Measurements from ENCODE around the gene HOXC10. TPM values are rescaled to one million over a fixed set of nuclear protein-coding genes. Genes with fewer than 3 reads are reported as not detected.

Gene HOXC10
- total RNA-seq, 1 experiment from 2014 or later, result not detected

DNA sequence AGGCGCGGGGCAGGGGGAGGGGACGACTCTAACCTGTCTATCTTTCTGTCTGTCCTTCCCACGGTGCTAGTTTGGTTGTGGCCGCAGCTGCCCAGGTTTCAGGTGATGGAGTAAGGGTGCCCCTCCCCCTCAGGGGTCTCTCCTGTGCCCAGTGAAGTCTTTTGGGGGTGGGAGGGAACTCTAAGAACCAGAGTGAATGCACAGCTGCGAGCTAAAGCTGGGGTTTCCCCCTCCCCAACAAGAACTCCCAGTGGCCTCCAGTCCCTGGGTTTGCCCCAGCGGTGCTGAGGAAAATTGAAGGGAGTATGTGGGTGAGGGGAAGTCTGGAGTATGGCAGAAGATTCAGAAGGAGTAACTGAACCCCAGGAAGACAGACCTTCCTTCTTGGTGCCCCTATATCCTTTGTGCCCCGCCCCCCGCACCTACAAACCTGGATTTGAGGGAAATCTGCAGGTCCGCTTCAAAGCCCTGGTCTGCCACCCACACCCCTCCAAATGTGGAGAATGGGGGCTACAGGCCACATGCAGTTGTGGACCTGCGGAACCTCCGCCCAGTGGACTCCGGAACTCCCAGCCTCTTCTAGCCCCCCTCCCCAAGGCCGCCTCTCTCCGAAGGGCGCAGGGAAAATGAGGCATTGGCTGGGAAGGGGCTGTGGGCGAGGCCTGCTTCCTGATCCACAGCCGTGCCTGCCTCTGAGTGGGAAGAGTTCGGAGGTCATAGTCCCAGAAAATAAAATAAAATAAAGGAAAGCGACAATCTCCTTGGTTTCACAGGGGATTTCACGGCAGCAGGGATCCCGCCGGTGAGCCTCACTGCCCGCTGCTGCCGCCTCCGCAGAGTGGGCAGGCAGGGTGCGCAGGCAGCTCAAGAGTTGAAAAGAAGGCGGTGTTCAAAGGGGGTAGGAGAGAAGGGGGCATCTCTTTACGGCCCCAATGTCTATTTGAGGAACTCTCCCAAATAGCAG, 11.6 kb downstream of the HOXC10 start:
- DNase-seq (ENCODE audit: low spot score), result no peak
- no peak overlapping the region for H3K27ac Mint-ChIP-seq
- TF ChIP-seq NR3C1 (CRISPR knock-in tag; conservative IDR thresholded peaks at IDR 0.05; ENCODE audit: low read depth) (no peak), ESRRA (CRISPR knock-in tag; IDR thresholded peaks at IDR 0.05; ENCODE audit: borderline replicate concordance) (no peak), NFATC4 (CRISPR knock-in tag; IDR thresholded peaks at IDR 0.05) (no peak), GABPB1 (CRISPR knock-in tag; IDR thresholded peaks at IDR 0.05) (no peak), ZNF423 (CRISPR knock-in tag; IDR thresholded peaks at IDR 0.05) (no peak)
- H3K4me3 Mint-ChIP-seq, result peak overlapping the region; percentile 56
- no peak; the same call in 1 of the 2 replicates for ATAC-seq
- CTCF ChIA-PET, result interaction anchor here (0.9 to 2.5 kb wide), 12 partner anchors 9 to 294 kb away, joined by 3 to 14 read pairs (median 5); partner anchors contain the start of genes HOXC10 and HOXC8
- H3K4me1 Mint-ChIP-seq, result peaks cover 33% of the 10 kb centered on the region
- H3K27me3 Mint-ChIP-seq (ENCODE audit: low read depth), result peaks cover 100% of the 10 kb centered on the region
- no peaks in the 10 kb centered on the region for H3K9me3 Mint-ChIP-seq
- no peaks in the 10 kb centered on the region for H3K36me3 Mint-ChIP-seq
- POLR2A ChIA-PET, result no interaction called here

DNA sequence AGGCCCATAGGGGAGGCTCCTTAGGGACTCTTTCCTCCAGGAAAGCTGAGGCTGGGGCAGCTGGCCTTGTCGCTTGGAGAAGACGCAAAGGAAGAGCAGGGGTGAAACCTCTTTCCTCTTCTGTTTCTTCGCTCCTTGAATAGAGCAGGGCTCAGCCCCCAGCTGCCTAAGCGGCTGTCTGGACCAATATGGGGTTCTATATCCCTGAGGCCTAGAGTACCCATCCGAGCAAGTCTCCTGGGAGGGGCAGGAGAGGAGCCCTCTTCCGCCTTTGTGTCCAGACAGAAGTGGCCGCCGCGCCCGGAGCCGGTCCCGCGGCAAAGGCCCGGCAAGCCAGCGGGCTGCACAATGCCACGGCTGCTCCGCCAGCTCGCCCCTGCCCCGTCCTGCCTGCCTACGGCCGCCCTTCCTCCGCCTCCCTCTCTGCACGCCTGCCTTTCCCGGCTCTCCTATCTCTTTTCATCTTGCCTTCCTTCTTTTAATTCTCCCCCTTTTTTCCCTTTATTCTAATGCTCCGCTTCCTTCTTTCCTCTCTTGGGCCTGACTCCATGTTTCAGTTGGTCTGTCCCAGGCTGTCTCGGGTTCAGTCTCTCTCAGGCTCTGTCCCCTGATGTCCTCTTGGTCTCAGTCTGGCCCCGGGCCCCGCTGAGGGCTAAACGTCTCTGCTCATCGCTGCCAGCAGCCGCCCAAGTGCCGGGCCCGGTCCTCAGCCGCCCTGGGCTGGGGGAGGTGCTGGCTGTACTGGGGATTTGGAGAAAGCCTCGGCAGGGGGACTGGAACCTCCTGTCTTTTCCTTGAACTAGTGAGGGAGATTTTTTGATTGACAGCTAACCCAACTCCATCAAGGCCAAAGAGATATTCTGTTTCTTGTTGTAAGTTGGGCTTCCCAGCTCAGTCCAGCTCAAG, 12.5 kb downstream of the HOXC10 start:
- H3K9me3 Mint-ChIP-seq, result no peaks in the 10 kb centered on the region
- no peaks in the 10 kb centered on the region; the same call in 1 of the 2 replicates for H3K36me3 Mint-ChIP-seq
- DNase-seq (ENCODE audit: low spot score) (no peak), ATAC-seq (no peak)
- peaks cover 33% of the 10 kb centered on the region for H3K4me1 Mint-ChIP-seq
- no peak overlapping the region for H3K27ac Mint-ChIP-seq
- H3K27me3 Mint-ChIP-seq (ENCODE audit: low read depth), result peaks cover 100% of the 10 kb centered on the region
- TF ChIP-seq ATF1 (CRISPR knock-in tag; IDR thresholded peaks at IDR 0.05) (no peak), ZBTB21 (CRISPR knock-in tag; IDR thresholded peaks at IDR 0.05; ENCODE audit: borderline replicate concordance) (no peak), ZNF396 (CRISPR knock-in tag; IDR thresholded peaks at IDR 0.05; ENCODE audit: borderline replicate concordance) (no peak), SP1 (CRISPR knock-in tag; conservative IDR thresholded peaks at IDR 0.05) (no peak), ZNF263 (CRISPR knock-in tag; IDR thresholded peaks at IDR 0.05; ENCODE audit: low read depth) (no peak), ZNF232 (CRISPR knock-in tag; IDR thresholded peaks at IDR 0.05) (no peak), TP53 (CRISPR knock-in tag; IDR thresholded peaks at IDR 0.05) (no peak)
- no peak overlapping the region for H3K4me3 Mint-ChIP-seq
- ChIA-PET CTCF (interaction anchor here (0.9 to 2.5 kb wide), 8 partner anchors 11 to 295 kb away, joined by 3 to 14 read pairs (median 3); partner anchors contain the start of genes HOXC10 and HOXC8), POLR2A (no interaction called here)

DNA sequence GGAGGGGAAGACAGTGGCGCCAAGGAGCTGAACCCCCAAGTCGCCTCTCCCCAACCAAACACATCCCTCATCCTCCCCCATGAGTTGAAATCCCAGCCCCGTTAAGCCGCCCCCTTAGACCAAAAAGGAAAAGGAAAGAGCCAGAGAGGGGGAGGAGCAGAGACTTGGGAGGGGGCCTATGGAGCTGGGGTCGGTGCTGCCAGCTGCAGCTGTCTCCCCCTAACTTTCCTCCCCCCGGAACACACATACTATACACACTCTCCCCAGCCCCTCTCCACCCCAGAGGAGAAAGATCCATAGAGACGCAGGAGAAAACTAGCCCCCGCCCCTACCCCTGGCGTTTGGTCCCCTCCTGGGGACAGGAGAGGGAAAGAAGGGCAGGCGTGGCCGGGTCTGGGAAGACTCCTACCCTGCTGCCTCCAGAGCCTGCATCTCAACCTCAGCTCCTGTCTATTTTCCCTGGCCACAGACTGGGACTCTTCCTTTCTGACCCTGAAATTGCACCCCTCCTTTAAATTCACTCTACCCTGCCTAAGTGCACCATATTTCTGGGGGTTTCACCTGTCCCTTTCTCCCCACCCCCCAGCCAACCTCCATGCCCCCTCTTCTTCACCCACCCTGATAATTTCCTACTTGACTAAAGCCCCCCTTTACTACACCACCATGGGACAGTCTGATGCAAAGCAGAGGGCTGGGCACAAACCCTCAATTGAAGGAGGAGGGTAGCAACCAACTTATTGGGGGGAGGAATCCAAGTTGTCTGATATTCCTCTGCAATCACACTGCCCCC, 13.4 kb downstream of the HOXC10 start:
- H3K4me3 Mint-ChIP-seq, result no peak overlapping the region
- TF ChIP-seq OVOL2 (CRISPR knock-in tag; IDR thresholded peaks at IDR 0.05; ENCODE audit: borderline replicate concordance) (no peak), ZNF416 (CRISPR knock-in tag; IDR thresholded peaks at IDR 0.05) (no peak)
- TF ChIP-seq, protein P1, sequence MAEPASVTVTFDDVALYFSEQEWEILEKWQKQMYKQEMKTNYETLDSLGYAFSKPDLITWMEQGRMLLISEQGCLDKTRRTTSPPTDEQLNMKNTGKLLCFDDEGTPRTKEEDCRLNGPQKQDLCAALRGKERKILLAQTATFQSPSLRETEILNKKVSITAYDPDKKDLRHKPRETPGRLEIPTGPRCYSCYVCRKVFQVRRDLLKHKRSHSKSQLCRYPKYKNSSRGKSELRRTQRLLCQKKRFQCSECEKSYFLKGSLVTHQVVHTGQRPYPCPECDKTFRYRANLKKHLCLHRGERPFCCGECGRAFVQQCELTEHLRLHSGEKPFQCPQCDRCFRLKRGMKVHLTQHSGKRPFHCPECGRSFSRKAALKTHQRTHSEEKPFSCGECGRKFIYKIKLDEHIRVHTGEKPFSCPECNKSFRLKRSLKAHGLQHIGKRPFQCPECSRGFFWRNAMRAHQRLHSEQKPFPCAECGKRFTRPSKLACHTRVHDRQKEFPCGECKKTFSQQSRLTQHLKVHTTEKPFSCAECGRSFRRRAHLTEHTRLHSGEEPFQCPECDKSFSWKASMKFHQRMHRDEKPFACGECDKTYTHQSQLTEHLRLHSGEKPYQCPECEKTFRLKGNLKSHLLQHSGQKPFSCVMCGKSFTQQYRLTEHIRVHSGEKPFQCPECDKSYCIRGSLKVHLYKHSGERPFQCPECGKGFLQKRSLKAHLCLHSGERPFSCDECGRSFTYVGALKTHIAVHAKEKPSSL (CRISPR knock-in tag; conservative IDR thresholded peaks at IDR 0.05), result no peak
- peaks cover 100% of the 10 kb centered on the region for H3K27me3 Mint-ChIP-seq (ENCODE audit: low read depth)
- POLR2A ChIA-PET, result no interaction called here
- H3K36me3 Mint-ChIP-seq, result no peaks in the 10 kb centered on the region; the same call in 1 of the 2 replicates
- CTCF ChIA-PET, result interaction anchor here (1.4 to 2.5 kb wide), 6 partner anchors 11 to 241 kb away, joined by 3 to 14 read pairs (median 4); partner anchors contain the start of genes HOXC10 and HOXC8
- H3K9me3 Mint-ChIP-seq, result no peaks in the 10 kb centered on the region
- no peak for DNase-seq (ENCODE audit: low spot score)
- peaks cover 33% of the 10 kb centered on the region for H3K4me1 Mint-ChIP-seq
- no peak overlapping the region for H3K27ac Mint-ChIP-seq
- ATAC-seq, result no peak
